NCI-H524 treated with DMSO at 0.1 percent for 48 hours (cell line): ENCODE results near the gene PAFAH1B2.
"Not testable (repeated sequence)": the region's sequence is repeated elsewhere in the genome, so short reads cannot be mapped to it uniquely, and the experiment has no call there.

Experiments
- DNase-seq: peaks from one replicate; lab custom pipeline; 2025; lab: John Stamatoyannopoulos, UW

The PAFAH1B2 gene

DNA sequence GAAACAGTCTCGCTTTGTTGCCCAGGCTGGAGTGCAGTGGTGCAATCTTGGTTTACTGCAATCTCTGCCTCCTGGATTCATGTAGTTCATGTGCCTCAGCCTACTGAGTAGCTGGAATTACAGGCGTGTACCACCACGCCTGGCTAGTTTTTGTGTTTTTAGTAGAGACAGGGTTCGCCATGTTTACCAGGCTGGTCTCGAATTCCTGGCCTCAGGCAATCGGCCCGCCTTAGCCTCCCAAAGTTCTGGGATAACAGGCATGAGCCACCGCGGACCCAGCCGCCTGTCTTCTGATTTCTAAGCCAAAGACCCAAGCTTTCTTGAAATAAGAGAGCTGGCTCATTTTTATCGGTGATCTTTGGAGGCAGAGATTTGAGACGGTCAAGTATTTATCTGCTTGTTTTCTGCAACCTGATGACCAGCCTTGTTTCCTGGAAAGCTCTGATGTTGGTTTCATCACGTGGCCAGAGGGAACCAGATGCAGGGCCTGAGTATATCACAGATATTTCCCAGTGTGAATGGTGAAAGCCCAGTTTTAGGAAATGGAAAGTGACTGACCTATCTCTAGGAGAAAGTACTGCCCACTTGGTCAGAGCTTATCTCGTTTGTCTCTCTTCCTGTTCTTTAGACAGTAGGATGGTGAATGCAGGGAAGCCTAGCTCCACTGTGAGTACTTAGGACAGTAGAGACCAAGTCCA is 28.8 kb downstream of the PAFAH1B2 start:
- DNase-seq, result no peak

DNA sequence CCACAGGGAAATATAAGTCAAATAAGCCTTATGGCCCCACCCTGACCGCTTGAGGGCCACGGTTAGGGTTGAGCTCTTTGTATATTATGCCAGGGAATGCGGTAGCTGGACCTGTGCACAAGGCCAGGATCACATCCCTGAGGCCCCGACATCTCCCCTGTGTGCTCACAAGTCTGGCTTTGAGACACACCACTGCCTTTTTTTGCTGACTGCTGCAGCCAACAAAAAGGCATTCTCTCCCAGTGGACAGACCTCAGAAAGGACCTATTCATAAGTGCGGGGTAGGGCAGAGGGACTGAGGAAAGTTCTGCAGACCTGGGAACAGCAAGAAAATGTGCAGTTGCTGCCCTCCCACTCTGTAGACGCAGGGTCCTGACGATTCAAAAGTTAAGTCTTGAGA is 31.0 kb downstream of the PAFAH1B2 start:
- no peak for DNase-seq

DNA sequence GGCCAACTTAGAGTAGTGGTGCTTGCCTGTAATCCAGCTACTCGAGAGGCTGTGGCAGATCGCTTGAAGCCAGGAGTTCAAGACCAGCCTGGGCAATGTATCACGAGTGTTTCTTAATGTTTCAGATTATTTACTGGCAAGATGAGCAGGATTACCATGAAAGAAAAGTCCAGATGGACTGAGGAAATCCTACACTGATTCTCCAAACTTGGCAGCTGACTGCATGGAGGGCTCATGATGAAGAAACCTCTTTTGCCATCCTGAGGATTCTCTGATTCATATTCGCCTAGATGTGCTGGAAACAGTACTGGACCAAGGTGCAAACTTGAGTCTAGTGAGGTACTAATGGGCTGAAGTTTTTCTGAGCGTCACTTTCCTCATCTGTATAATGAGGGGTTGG is 31.7 kb downstream of the PAFAH1B2 start:
- DNase-seq, result no peak

DNA sequence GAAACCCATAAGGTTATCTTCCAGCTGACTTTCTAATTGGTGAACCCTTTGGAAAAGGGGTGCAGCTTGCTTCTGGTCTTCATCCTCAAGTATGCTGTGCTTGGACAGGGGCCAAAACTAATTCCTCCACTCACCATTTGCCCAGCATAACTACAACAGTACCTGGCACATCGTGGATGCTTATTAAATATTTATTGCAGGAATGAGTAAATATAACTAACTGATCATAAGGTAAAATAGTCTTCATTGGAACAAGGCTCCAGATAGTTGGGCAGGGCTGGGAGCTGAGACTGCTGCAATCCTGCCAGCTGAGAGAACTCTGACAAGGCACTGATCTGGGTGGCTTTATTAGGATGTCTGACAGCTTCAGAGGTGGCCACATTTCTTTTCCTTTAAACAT is 32.1 kb downstream of the PAFAH1B2 start:
- DNase-seq, result no peak

DNA sequence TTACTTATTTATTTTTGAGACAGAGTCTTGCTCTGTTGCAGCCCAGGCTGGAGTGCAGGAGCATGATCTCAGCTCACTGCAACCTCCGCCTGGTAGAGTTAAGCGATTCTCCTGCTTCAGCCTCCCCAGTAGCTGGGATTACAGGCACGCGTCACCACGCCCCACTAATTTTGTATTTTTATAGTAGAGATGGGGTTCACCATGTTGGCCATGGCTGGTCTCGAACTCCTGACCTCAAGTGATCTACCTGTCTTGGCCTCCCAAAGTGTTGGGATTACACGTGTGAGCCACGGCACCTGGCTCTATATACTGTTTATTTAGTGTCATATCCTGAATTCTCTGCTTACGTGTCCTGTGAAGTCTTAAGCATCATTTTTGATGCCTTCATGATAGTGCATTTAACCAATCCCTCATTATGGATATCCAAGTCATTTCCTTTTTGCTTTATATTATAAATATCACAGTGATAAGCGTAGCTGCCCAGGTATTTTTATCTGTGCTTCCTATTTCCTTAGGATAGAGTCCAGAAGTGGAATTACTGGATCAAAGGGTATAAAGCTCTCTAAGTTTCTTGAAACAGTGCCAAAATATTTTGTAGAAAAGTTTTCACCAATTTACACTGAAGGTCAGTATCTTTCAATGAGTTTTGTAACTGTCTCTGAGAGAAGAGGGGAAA is 33.6 kb downstream of the PAFAH1B2 start:
- DNase-seq, result no peak

DNA sequence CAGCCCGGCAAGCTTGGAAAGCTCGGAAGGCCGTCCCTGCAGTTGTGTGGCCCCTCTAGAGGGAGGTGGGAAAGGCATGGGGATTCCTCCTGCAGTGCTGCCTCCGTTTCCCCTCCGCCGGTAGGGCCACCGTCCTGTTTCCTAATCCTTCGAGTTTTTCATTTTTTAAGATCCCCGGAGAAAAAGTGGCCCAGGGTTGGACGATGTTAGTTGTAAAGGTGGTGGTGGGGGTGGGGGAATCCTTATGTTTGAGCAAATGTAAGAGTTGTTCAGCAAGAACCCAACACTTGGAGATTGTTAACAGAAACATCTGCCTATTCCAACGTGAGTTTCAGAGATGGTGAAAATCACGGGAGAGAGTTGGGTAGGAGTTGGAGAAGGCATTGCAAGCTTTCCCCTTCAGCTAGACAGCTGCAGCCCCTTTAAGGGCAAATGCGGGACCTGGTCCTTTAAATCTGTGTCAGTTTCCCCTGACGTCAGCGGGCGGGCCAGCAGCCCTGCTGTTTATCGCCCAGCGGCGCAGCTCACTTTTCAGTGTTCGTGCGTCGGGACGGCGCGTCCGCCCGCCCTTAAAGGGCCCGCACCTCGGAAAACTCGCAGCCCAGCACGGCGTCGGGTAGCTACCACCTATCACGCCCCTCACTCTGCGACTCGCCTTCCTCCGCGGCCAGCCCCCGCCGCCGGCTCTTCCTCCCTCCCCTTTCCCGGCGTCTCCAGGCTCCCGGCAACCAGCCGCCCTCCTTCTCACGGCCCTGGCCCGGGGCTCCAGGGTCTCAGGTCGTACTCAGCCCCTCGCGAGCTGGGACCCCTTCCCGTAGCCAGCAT is 34.3 kb downstream of the PAFAH1B2 start, which contains the start of gene SIDT2:
SIDT2 (plus strand) TSS at position 534 of the 825 bp plus-strand sequence. CDS start 521 bp downstream, outside the sequence.
- peak; percentile 61 for DNase-seq

DNA sequence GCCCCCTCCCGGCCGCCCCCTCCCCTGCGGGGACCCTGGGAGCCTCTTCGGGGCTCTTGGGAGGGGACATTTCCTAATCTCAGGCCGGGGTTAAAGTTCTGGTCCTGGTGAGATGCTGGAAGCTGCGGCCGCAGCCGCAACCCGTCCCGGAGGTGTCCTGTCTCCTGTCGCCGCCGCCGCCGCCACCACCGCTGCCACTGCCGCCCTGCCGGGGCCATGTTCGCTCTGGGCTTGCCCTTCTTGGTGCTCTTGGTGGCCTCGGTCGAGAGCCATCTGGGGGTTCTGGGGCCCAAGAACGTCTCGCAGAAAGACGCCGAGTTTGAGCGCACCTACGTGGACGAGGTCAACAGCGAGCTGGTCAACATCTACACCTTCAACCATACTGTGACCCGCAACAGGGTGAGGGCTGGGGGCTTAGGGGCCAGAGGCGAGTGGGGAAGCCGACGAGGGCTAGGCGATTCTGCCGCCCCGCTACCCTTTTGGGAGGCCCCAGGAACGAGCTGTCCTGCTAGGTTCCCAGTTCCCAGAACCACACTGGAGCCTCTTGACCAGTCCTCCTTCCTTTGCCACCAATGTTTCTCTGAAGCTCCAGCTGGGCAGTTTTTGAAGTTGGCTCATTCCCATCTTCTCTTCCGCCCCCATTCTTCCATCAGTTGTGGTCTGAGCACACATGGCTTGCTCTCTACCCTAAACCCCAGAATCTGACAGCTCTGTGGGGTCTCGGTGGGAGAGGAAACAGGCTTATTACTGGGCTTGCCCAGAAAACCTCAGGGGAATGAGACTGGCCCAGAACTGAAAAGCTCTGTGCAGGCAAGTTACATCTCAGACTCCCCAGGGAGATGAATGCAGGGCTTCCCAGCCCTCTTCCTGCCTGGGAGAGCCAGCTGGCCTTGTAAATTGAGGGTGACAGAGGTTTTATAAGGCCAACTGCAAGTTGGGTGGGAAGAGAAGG is 35.2 kb downstream of the PAFAH1B2 start:
- no peak for DNase-seq

DNA sequence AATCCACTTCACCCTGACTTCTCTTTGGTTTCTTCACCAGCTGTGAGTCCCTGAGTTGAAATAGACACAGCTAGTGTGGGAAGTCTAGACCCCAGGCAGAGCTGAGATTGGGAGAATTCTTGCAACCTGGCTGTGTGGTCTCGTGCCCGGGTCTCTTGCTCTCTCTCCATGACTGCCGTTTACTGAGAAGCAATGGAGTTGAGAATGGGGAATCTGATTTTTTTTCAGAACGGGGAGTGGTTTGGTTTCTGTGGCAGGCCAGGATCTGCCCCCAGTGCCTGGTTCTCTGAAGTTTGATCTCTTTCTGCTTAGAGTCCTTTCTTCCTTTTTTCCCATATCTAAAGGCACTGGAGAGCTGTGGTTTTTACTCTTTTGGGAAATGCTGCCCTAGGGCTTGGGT is 35.9 kb downstream of the PAFAH1B2 start:
- DNase-seq, result no peak

DNA sequence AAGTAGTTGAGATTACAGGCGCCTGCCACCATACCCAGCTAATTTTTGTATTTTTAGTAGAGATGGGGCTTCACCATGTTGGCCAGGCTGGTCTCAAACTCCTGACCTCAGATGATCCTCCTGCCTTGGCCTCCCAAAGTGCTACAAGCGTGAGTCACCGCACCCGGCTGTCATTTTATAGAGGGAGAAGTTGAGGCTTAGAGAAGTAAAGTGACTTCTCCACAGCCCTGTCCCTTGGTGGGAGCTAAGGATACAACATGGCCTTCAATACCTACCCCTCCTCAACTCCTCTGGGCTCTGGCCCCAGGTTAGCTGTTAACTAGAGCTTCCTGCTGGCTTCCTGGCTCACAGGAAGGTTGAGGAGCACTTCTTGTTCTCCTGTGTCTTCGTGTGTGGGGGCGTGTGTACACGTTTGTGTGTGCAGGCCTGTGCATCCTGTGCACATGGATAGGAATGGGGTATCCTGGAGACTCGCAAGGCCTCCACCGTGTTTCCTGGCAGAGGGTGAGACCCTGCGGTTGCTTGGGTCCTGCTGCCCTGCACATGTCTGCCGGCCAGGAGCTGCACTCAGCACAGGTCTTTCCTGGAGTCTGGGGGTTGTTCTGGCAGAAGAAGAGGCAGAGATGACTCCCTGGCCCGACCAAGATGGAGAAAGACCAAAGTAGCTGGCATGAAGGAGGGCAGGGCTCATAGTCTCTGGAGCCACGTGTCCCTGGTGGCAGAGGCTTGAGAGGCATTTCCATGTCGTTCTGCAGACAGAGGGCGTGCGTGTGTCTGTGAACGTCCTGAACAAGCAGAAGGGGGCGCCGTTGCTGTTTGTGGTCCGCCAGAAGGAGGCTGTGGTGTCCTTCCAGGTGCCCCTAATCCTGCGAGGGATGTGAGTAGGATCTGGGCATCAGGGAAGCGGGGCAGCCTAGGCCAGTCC is 36.8 kb downstream of the PAFAH1B2 start:
- DNase-seq, result no peak

DNA sequence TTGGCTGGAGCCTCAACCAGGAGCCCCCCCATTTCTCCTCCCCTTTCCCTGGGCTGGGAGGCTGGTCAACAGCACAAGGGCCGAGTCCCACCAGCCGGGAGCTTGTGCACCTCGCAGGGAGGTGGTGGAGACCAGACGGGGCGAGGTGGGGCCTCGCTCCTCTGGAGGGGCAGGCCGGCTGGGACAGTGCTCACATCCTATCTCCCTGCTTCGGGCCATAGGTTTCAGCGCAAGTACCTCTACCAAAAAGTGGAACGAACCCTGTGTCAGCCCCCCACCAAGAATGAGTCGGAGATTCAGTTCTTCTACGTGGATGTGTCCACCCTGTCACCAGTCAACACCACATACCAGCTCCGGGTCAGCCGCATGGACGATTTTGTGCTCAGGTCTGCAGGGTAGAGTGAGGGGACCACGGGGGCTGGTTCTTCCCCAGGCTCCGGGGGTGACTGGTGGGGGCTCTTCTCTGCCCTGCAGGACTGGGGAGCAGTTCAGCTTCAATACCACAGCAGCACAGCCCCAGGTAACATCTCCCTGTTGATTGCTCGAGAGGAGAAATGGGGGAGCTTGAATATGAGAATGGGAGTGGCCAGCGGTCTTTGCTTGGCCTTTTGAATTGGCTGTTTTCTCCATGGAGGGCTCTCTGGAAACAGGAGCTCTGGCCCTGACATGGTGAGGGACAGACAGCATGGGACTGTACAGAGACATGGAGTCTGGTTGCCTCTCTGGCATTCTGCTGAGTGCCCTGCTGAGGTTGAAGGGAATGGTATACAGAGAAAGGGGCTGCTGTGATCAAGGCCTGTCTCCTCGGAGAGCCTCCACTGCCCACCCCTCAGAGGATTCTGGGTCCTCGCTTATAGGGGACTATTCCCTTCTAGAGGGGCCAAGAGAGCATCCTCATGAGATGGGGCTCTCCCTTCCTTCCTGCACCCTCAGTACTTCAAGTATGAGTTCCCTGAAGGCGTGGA is 37.8 kb downstream of the PAFAH1B2 start:
- DNase-seq, result no peak

DNA sequence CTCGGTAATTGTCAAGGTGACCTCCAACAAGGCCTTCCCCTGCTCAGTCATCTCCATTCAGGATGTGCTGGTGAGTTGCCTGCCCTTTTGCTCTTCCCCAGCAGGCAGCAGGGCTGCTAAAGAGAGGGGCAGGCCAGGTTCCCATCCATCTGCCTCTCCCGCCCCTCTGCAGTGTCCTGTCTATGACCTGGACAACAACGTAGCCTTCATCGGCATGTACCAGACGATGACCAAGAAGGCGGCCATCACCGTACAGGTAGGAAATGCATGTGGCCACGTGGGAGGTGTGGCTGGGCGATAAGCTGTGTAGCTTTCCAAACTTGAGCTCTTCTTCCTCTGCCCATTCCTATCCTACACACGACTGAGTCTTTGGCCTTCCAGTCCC is 38.5 kb downstream of the PAFAH1B2 start:
- no peak for DNase-seq

DNA sequence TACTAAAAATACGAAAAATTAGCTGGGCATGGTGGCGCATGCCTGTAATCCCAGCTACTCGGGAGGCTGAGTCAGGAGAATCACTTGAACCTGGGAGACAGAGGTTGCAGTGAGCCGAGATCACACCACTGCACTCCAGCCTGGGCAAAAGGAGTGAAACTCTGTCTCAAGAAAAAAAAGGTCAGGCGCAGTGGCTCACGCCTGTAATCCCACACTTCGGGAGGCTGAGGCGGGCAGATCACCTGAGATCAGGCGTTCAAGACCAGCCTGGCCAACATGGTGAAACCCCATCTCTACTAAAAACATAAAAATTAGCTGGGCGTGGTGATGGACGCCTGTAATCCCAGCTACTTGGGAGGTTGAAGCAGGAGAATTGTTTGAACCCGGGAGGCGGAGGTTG is 39.1 kb downstream of the PAFAH1B2 start:
- not testable (repeated sequence) for DNase-seq

DNA sequence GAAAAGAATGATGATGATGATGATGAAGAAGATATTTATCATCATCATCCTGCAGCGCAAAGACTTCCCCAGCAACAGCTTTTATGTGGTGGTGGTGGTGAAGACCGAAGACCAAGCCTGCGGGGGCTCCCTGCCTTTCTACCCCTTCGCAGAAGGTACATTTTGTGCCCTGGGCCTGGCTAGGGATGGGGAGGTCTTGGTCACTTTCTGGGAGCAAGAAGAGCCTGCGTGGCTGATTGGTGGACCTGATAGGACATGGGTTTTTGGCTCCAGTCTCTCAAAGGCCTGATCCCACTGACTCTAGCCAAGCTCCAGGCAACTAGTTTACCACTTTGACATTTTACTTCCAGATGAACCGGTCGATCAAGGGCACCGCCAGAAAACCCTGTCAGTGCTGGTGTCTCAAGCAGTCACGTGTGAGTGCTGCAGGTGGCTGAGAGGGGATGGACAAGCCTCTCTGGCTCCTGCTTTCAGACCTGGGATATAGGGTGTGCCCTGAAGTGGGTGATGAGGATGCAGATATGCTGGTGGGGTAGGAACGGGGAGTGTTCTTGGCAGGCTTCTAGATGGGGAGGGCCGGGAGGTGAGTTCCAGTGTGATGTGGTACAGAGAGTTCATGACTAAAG is 39.8 kb downstream of the PAFAH1B2 start:
- DNase-seq, result no peak

DNA sequence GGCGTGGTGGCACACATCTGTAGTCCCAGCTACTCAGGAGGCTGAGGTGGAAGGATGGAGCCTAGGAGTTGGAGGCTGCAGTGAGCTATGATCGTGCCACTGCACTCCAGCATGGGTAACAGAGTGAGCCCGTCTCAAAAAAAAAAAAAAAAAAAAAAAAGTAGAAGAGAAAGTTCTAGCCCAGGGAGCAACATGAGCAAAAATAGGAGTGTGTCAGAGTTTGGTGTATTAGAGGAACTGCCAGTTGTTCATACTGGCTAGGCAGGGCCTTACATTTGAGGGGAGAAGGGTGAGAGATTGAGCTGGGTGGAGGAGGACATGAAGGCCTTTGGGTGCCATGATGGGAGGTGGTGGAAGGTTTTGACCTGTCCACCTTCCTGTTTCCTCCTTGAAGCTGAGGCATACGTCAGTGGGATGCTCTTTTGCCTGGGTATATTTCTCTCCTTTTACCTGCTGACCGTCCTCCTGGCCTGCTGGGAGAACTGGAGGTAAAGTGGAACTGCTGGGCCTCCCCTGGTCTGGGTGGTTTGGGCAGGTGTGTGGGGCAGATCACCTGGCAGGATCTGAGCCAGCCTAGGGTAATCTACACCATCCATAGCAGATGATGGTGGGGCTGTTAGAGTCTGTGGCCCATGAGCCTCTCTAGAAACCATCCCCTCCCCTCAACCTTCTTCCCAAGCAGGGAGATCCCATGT is 41.8 kb downstream of the PAFAH1B2 start:
- no peak for DNase-seq

DNA sequence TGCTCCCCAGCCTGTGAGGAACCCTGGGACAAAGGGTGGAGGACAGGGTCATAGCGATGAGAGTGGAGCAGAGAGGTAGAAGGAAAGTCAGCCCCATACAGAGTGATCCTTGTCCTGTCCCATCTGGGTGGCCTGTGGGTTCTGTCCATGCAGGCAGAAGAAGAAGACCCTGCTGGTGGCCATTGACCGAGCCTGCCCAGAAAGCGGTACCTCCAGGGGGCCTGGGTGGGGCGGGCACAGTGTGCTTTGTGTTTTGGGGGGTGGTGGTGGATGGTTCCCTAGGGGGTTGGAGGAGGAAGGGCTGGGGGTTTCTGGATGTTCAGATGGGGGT is 42.3 kb downstream of the PAFAH1B2 start:
- no peak for DNase-seq

DNA sequence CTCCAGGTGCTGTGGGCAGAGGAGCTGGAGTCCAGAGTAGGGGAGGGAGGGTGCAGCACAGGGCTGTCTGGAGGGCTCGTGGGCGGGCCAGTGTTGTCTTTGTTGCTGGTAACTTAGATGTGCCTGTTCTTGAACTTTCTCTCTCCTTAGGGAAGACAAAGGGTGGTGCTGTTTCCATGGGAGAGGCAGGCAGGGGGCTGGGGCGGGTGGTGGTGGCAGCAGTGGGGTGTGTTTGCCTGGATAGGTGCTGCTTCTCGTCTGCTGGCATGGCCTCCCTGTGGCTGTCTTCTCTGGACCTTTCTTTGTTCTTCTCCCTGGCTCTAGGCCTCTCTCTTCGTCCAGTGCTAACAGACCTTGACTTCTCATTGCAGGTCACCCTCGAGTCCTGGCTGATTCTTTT is 42.9 kb downstream of the PAFAH1B2 start:
- no peak for DNase-seq

DNA sequence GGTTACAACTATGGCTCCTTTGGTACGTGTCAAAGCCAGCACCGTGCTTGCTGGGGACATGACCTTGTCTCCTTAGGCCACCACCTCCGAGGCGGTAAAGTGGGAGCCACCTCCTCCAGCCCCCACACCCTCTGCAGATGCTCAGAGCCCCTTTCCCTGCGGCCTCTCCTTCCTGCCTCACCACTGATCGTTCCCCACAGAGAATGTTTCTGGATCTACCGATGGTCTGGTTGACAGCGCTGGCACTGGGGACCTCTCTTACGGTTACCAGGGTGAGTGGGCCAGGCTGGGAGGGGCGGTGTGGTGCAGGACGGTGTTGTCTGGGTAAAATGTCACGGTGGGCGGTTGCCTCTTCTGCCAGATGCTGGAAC is 43.3 kb downstream of the PAFAH1B2 start:
- no peak for DNase-seq

DNA sequence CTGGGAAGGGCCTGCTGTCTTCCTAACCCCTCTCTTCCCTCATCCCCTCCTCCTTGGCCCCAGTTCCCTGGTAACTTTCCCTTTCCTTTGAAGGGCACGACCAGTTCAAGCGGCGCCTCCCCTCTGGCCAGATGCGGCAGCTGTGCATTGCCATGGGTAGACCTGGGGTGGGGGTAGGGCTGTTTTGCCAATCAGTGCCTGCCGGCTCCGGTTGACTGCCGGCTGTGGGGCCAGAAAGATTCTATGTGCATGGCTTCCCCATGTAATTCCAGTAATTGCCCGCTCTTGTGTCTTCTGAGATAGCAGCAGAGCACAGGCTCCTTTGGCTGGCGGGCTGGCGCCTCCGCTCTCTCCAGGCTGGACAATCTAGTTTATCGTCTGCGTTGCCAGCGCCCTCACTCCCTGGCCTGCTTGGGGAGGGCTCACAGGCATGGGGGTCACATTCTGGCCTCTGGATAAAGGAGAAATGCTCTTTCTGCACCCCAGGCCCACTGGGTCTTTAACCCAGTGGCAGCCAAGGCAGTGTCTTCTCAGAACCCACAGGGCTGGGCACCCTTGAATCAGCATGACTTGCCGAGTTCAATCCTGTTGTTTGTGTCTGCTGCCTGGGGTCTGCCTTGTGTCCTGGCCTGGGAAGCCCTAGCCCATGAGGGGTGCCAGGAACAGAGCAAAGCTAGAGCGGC is 43.9 kb downstream of the PAFAH1B2 start:
- DNase-seq, result no peak
